GM21381 (cell line): ENCODE measurements around the gene PPP1R3C.

Experiments
- ATAC-seq: cut with Tn5 transposase; IDR thresholded peaks from one replicate; pipeline ENCODE4 v1.9.1; 2021; ENCODE audit warnings: mild to moderate bottlenecking, moderate library complexity; ENCODE audit not compliant: unreplicated experiment

PPP1R3C gene

GRCh38 chr10:91602449-91602848 is 30.4 kb downstream of the PPP1R3C start:
- no peak for ATAC-seq

- no peak for ATAC-seq
Observed at GRCh38 chr10:91601212-91601611, 31.7 kb downstream of the PPP1R3C start.

- no peak for ATAC-seq
Observed at GRCh38 chr10:91598211-91598977, 34.5 kb downstream of the PPP1R3C start.

GRCh38 chr10:91597197-91597881 is 35.5 kb downstream of the PPP1R3C start:
- no peak for ATAC-seq

- ATAC-seq, result no peak
Observed at GRCh38 chr10:91596825-91597196, 36.1 kb downstream of the PPP1R3C start.

- ATAC-seq, result no peak
Observed at GRCh38 chr10:91593834-91594233, 39.0 kb downstream of the PPP1R3C start.

- no peak for ATAC-seq
Observed at GRCh38 chr10:91593366-91593765, 39.5 kb downstream of the PPP1R3C start.

GRCh38 chr10:91592266-91592975 is 40.5 kb downstream of the PPP1R3C start:
- no peak for ATAC-seq

- no peak for ATAC-seq
Observed at GRCh38 chr10:91591797-91592174, 41.1 kb downstream of the PPP1R3C start.

- no peak for ATAC-seq
Observed at GRCh38 chr10:91590904-91591796, 41.7 kb downstream of the PPP1R3C start.

- no peak for ATAC-seq
Observed at GRCh38 chr10:91590142-91590903, 42.5 kb downstream of the PPP1R3C start.

GRCh38 chr10:91589658-91590035 is 43.2 kb downstream of the PPP1R3C start:
- ATAC-seq, result no peak

GRCh38 chr10:91589015-91589657 is 43.7 kb downstream of the PPP1R3C start:
- ATAC-seq, result no peak

GRCh38 chr10:91587710-91588638 is 44.9 kb downstream of the PPP1R3C start:
- no peak for ATAC-seq

- no peak for ATAC-seq
Observed at GRCh38 chr10:91582153-91582554, 50.7 kb downstream of the PPP1R3C start.

- ATAC-seq, result no peak
Observed at GRCh38 chr10:91579329-91579985, 53.4 kb downstream of the PPP1R3C start.
